ENCODE data around the gene NTNG1.

NTNG1 gene

DNA sequence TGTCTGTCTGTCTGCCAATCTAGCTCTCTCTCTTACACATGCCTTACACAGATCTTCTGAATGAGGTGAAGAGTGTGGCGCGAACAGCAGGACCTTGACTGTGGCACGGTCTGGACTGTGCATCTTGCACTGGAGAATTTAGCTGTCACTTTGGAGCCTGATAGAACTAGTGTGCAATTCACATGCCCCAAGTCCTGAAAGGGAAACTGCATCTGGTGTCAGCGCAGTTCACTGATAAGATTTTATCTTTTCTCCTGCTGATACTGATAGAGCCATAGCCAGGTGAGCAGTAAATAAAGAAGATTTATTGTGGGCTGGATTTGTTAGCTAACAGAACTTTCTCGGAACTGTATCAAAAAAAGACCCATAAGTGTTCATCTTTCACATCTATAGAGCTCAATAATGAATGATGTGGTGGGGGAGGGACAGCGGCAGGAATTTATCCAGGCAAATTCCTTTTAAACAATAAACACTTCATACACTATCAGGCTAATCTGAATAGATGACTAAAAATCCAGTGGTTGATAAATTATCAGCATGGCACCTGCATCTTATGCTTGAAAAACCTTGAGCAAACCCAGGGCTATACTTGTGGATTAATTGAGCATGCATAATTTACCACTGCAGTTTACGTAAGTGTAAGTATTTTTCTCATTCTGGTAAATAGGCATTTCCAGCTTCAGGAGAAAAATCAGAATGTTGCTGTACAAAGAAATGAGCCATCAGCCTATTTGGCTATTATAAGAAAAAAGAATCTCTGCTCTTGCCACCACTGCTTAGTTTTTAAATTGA, 104.1 kb downstream of the NTNG1 start:
- no peak for DNase-seq (ENCODE audit: low spot score)
- no peak for TF ChIP-seq CTCF (IDR thresholded peaks at IDR 0.05; ENCODE audit: extremely low read depth, missing control alignments)

DNA sequence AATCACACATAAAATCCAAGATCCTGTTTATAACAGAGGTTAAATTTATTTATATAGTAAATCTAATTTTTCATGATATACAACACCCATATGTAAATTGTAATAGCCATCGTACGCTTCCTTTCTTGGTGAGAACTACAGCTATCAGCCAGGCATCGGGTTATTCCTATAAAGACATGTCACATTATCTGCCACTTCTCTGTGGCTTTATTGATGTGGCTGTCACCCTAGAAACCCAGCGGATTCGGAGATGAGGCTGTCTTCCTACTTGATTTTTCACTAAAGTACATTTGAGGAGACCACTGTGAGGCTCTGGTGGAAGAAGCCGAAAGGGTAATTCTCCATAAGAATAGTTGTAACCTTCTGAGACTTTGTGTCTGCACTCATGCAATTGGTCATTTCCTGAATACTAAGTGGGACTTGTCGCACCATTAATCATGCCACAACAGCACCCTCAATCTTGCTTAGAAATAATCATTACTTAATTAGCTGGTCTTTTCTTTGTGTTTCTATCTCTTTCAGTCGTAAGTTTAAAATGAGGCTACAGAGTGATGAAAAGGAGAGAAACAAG, 106.0 kb downstream of the NTNG1 start:
- no peak for DNase-seq (ENCODE audit: low spot score)
- no peak for TF ChIP-seq CTCF (IDR thresholded peaks at IDR 0.05; ENCODE audit: extremely low read depth, missing control alignments)

DNA sequence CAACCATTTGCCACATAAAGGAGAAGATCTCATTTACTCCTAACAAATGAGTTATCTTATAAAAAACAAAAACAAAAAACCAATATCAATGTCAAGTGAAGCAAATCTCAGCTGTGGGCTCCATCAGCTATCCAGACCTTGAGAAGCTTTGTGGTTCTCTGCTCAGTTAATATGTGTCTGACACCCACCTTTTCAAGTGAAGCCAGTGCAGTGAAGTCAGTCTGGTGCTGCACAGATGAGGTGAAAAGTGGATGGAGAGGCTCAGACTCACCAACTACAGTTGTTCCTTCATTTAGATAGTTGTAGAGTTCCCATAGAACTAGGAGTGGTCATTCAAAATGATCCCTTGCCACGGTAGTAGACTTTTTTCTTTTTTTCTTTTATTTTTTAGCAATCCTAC, 106.8 kb downstream of the NTNG1 start:
- no peak for DNase-seq (ENCODE audit: low spot score)
- no peak for TF ChIP-seq CTCF (IDR thresholded peaks at IDR 0.05; ENCODE audit: extremely low read depth, missing control alignments)

GRCh38 chr1:107250169-107250568, 109.3 kb downstream of the NTNG1 start:
- DNase-seq (ENCODE audit: low spot score), result no peak
- TF ChIP-seq CTCF (IDR thresholded peaks at IDR 0.05; ENCODE audit: extremely low read depth, missing control alignments), result no peak

GRCh38 chr1:107251083-107251482, 110.2 kb downstream of the NTNG1 start:
- no peak for DNase-seq (ENCODE audit: low spot score)
- TF ChIP-seq CTCF (IDR thresholded peaks at IDR 0.05; ENCODE audit: extremely low read depth, missing control alignments), result no peak

GRCh38 chr1:107251839-107252238, 111.0 kb downstream of the NTNG1 start:
- no peak for DNase-seq (ENCODE audit: low spot score)
- no peak for TF ChIP-seq CTCF (IDR thresholded peaks at IDR 0.05; ENCODE audit: extremely low read depth, missing control alignments)

DNA sequence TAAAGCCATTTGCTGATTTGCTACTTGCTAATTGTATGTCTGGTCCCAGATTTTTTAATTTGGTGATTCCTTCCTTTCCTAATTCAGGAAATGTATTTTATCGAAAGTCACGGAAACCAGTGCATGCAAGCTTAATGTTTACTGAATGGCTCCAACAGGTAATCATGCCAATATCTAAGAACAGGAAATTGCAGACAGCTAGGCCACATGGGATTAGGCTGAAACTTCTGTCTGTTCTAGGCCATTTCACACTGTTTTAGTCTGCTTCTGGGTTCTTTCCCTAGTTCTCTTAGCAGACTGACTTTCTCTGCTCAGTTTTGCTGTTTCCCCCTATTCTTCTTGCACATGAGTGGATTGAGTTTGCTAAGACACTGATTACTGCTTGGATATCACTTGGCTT, 111.4 kb downstream of the NTNG1 start:
- TF ChIP-seq CTCF (IDR thresholded peaks at IDR 0.05; ENCODE audit: extremely low read depth, missing control alignments), result no peak
- DNase-seq (ENCODE audit: low spot score), result no peak

All from GM20000 (cell line).